Pancreas (tissue), 10 donors: ENCODE data around the gene DROSHA. TPM values are rescaled to one million over a fixed set of nuclear protein-coding genes. Genes with fewer than 3 reads are reported as not detected.

Source experiments
- ATAC-seq, 4 donors: fragments of 200-7000 bp; cut with Tn5 transposase; one replicate each; pipeline versions ENCODE4 v1.8.0 to v1.9.1; 2020; ENCODE audit warnings: mild to moderate bottlenecking in 4 of 4, moderate library complexity in 4 of 4
- DNase-seq, 6 donors: peaks; one replicate each; pipeline ENCODE4 v3.0.0-alpha.2; 2020
- FAIRE-seq: peaks from 2 replicates; lab custom pipeline; 2012; peaks lifted over from hg19 to GRCh38; lab: Jason Lieb, UNC
- H3K27ac ChIP-seq, 4 donors: fragments of 200-600 bp; sonication (generic); 1 replicate in 3 of 4; 2 replicates in 1 of 4; pipeline versions ENCODE4 v1.5.0 to v1.8.0; 2020
- H3K27me3 ChIP-seq, 4 donors: fragments of 200-600 bp; one replicate each; pipeline ENCODE4 v1.8.0; 2021
- H3K36me3 ChIP-seq, 3 donors: fragments of 200-600 bp; sonication (generic) in 1 of 3; one replicate each; pipeline versions ENCODE4 v1.5.0 to v1.8.0; 2020 to 2021
- H3K4me1 ChIP-seq, 3 donors: fragments of 200-600 bp; one replicate each; pipeline ENCODE4 v1.8.0; 2021
- H3K4me3 ChIP-seq, 4 donors: fragments of 200-600 bp; sonication (generic) in 2 of 4; one replicate each; pipeline versions ENCODE4 v1.5.0 to v1.8.0; 2020 to 2021
- H3K9me3 ChIP-seq, 4 donors: fragments of 200-600 bp; one replicate each; pipeline ENCODE4 v1.8.0; 2021
- whole genome bisulfite sequencing, 2 donors: extraction: QIAGEN DNeasy Blood & Tissue Kit; methylation state at CpG; one replicate each; pipeline ENCODE4 v1.1.7; 2013; 5-methylcytosine and 5-hydroxymethylcytosine counted together
- intact Hi-C, 3 donors: fragments of 100-400 bp; cut with DNase I; formaldehyde crosslinking; loops; one replicate each; pipeline versions ENCODE4 v1.11.1 to v1.14.2; 2022
- polyA plus RNA-seq, 2 donors: library from polyadenylated mRNA; stranded (reverse); fragments of 200-250 nt; gene quantifications; one replicate each; pipeline ENCODE4 v1.2.3, GENCODE V29; 2013
- total RNA-seq, 6 donors: library from RNA; stranded (reverse); fragmentation: NEBNext Ultra II Directional in 4 of 6; extraction: Animal tissue kit (Norgen Biotek cat#: 25700) in 4 of 6; gene quantifications; one replicate each; pipeline versions ENCODE4 v1.2.1 to v1.2.4, GENCODE V29; 2021 to 2023
- TF ChIP-seq, protein P1 (sequence below), 4 donors: fragments of 200-600 bp; sonication (generic) in 3 of 4; IDR thresholded peaks; one replicate each; pipeline versions ENCODE4 v1.5.0 to v1.8.0; 2021; ENCODE audit warnings: antibody characterized with exemption in 4 of 4
- donor health status: healthy with polysubstance abuse.
- donor health status: DM: no; HTN: no; CAD: no; lungs with moderate emphysema.
- donor health status: DM: no; HTN: no; CAD: no.
- donor health status: control.
- donor health status: control.
- donor health status: Bipolar disorder and iron deficiency.
- donor health status: DM: yes; HTN: yes; CAD: no.
- donor health status: DM: no; HTN: no; CAD: no.
- donor health status: DM: no; HTN: no; CAD: no.
- donor health status: DM: yes; HTN: yes; CAD: no.

DROSHA gene
- total and polyA plus RNA-seq, 8 donors = 19.0 to 79.0 (median 28.0) TPM

DNA sequence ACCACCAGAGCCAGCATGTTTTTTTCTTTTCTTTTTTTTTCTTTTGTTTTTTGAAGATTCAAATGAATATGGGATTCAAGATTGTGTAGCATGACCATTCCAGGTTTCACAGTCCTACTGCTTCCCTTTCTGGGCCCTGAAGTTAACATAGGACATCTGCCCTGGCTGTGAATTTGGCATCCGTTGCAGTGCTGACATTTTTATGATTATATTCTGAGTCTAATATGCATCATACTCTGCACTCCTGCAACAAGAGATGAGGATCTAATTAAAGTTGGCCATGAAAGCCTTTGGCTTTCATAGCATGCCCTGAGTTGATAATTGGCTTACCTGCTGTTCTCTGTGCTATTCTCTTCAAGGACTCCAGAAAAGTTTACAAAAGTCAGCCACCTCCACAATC, 30.1 kb upstream of the DROSHA start:
- Histone ChIP-seq H3K27me3 (no peaks in the 10 kb centered on the region), H3K4me1 (no peaks in the 10 kb centered on the region), H3K9me3 (no peaks in the 10 kb centered on the region), H3K27ac (no peak overlapping the region), H3K4me3 (no peak overlapping the region), H3K36me3 (no peaks in the 10 kb centered on the region)
- TF ChIP-seq, protein P1, sequence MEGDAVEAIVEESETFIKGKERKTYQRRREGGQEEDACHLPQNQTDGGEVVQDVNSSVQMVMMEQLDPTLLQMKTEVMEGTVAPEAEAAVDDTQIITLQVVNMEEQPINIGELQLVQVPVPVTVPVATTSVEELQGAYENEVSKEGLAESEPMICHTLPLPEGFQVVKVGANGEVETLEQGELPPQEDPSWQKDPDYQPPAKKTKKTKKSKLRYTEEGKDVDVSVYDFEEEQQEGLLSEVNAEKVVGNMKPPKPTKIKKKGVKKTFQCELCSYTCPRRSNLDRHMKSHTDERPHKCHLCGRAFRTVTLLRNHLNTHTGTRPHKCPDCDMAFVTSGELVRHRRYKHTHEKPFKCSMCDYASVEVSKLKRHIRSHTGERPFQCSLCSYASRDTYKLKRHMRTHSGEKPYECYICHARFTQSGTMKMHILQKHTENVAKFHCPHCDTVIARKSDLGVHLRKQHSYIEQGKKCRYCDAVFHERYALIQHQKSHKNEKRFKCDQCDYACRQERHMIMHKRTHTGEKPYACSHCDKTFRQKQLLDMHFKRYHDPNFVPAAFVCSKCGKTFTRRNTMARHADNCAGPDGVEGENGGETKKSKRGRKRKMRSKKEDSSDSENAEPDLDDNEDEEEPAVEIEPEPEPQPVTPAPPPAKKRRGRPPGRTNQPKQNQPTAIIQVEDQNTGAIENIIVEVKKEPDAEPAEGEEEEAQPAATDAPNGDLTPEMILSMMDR (IDR thresholded peaks at IDR 0.05) = no peak
- no peak for DNase-seq
- FAIRE-seq = no peak
- no peak for ATAC-seq
- intact Hi-C loops = no loop called here
- 38 to 57% methylated on average over 1 of the region's 1 CpG for WGBS, 2 donors

DNA sequence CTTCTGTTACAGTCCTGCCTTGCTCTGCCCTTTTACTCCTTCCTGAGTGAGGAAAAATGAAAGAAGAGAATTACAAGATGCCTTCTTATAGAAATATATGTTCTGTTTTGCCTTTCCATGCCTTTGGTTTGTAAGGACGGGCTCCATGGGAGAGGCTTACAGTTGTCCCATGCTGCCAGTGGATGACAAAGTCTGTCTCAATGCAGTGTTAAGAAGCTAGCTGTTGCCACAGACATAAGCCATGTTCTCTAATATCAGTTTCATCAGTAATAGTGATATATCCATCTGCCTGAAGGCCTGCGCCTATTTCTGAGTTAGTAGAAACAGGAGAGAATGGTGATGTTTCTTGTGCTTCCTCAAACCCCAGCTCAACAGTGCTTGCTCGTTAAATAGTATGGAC, 28.0 kb upstream of the DROSHA start:
- intact Hi-C loops = no loop called here
- DNase-seq = no peak
- no peak for ATAC-seq
- Histone ChIP-seq H3K27me3 (no peaks in the 10 kb centered on the region), H3K36me3 (no peaks in the 10 kb centered on the region), H3K4me3 (no peak overlapping the region), H3K9me3 (no peaks in the 10 kb centered on the region), H3K4me1 (no peaks in the 10 kb centered on the region), H3K27ac (no peak overlapping the region)
- FAIRE-seq = no peak
- 94 to 95% methylated on average over 3 of the region's 3 CpGs for WGBS, 2 donors
- TF ChIP-seq, protein P1 (IDR thresholded peaks at IDR 0.05) = no peak

DNA sequence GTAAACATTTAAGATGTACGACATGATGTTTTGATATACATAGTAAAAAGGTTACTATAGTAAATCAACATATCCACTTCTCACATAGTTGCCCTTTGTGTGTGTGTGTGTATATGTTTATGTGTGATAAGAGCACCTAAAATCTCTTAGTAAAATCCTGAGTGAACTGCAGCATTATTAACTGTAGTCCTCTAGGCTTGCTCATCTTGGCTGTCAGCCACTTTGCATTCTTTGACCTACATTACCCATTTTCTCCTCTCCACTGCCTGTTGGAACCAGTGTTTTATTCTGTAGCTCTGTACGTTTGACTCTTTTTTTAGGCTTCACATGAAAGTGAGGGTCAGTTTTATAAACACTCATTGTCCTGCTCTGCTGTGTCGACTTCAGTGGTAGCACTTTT, 24.6 kb upstream of the DROSHA start:
- intact Hi-C loops = no loop called here
- no peak for DNase-seq
- TF ChIP-seq, protein P1 (IDR thresholded peaks at IDR 0.05) = no peak
- no peak for ATAC-seq
- Histone ChIP-seq H3K27me3 (no peaks in the 10 kb centered on the region), H3K36me3 (peaks cover 0 to 14% (median 2%) of the 10 kb centered on the region in 3 donors), H3K4me1 (no peaks in the 10 kb centered on the region), H3K9me3 (no peaks in the 10 kb centered on the region), H3K4me3 (no peak overlapping the region), H3K27ac (no peak overlapping the region)
- WGBS, 2 donors = 91 to 94% methylated on average over 3 of the region's 3 CpGs
- no peak for FAIRE-seq

DNA sequence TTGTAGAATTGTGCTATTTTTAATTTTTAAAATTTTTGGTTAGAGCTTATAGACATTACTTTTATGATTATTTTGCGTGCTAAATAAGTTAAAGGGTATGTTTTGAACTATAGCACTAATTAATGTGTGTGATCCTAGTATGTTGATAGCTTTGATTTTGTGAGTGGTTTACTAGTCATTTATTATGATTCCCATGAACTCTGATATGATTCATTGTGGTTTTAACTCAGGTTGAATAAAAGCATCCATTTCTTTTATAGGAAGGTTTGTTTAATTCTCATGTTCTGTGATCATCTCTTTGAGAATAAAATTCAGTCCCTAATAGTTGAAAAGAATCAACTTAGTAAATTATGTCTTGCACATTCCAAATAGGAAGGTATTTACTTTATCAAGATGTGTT, 22.7 kb upstream of the DROSHA start:
- TF ChIP-seq, protein P1 (IDR thresholded peaks at IDR 0.05) = no peak
- no peak overlapping the region for H3K27ac ChIP-seq
- peaks cover 2 to 15% (median 5%) of the 10 kb centered on the region in 3 donors for H3K36me3 ChIP-seq
- intact Hi-C loops = no loop called here
- H3K27me3 ChIP-seq = no peaks in the 10 kb centered on the region
- H3K4me1 ChIP-seq = no peaks in the 10 kb centered on the region
- WGBS, 2 donors = 100% methylated on average over 1 of the region's 1 CpG
- H3K4me3 ChIP-seq = no peak overlapping the region
- FAIRE-seq (no peak), DNase-seq (no peak), ATAC-seq (no peak)
- H3K9me3 ChIP-seq = no peaks in the 10 kb centered on the region

DNA sequence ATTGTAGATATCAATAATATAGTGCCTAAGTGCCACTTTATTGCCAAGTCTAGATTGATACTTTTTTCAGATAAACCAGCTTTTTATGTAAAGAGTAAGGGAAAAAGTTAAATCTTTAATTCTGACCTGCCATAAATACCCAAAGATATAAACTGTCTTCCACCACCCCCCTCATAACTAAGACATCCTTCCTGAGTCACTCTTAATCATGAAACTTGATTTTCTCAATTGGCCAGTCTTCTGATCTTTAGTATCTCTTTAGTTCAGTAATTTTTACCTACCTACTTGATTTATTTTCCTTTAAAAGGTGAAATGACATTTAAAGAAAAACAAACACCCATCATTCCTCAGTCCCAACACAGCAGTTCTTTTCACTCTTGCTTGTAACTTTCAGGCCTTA, 22.0 kb upstream of the DROSHA start:
- no peaks in the 10 kb centered on the region for H3K4me1 ChIP-seq
- ATAC-seq = no peak
- peaks cover 4 to 22% (median 5%) of the 10 kb centered on the region in 3 donors for H3K36me3 ChIP-seq
- no peak for DNase-seq
- TF ChIP-seq, protein P1 (IDR thresholded peaks at IDR 0.05) = no peak
- H3K4me3 ChIP-seq = no peak overlapping the region
- intact Hi-C loops = no loop called here
- H3K27ac ChIP-seq = no peak overlapping the region
- no peaks in the 10 kb centered on the region for H3K9me3 ChIP-seq
- no peaks in the 10 kb centered on the region for H3K27me3 ChIP-seq
- FAIRE-seq = no peak
